Cerebellar cortex (tissue), 1 donor: Measurements from ENCODE around the gene SLC8A3.

Experiments used
- DNase-seq: peaks from one replicate; pipeline ENCODE4 v3.0.0-alpha.2; 2015; ENCODE audit warnings: low spot score

The SLC8A3 gene

GRCh38 chr14:69996216-69996615, 192.5 kb downstream of the SLC8A3 start:
- no peak for DNase-seq
